Measurements from ENCODE around the gene DNAH11. TPM values are rescaled to one million over a fixed set of nuclear protein-coding genes. Genes with fewer than 3 reads are reported as not detected.

DNAH11 gene
- total and polyA plus RNA-seq, 2 of the 4 experiments (the other 2 are of a cell fraction) = not detected

GRCh38 chr7:21887779-21888178 lies 344.9 kb downstream of the DNAH11 start:
- Histone ChIP-seq H2BK5ac (ENCODE audit: low read depth, low read length, poor library complexity, severe bottlenecking) (no peak overlapping the region), H2AFZ (replicated peaks; ENCODE audit: low read length, poor library complexity) (no peak overlapping the region), H3K4me1 (ENCODE audit: control insufficient read depth, insufficient read depth, low read length) (no peaks in the 10 kb centered on the region), H3K4me3 (ENCODE audit: insufficient read depth, low read depth, low read length) (no peak overlapping the region), H2BK15ac (ENCODE audit: low read depth, low read length) (no peak overlapping the region), H3K9me1 (ENCODE audit: insufficient read depth, low read length) (no peaks in the 10 kb centered on the region), H2AK5ac (ENCODE audit: low read depth, low read length) (no peak overlapping the region), H3K4ac (ENCODE audit: low read depth, low read length) (no peak overlapping the region), H4K91ac (ENCODE audit: insufficient read depth, low read depth, low read length) (no peak overlapping the region), H3K9ac (ENCODE audit: low read depth, low read length) (no peak overlapping the region), H2BK20ac (ENCODE audit: low read depth, low read length) (no peak overlapping the region), H2AK9ac (replicated peaks; ENCODE audit: low read depth, low read length, poor library complexity) (no peak overlapping the region), H3K23ac (ENCODE audit: low read depth, low read length) (no peak overlapping the region), H4K8ac (ENCODE audit: low read depth in 2 of 2, low read length in 2 of 2) (no peak overlapping the region), H3K27me3 (ENCODE audit: control insufficient read depth, insufficient read depth, low read length) (no peaks in the 10 kb centered on the region), H3K9me3 (ENCODE audit: control insufficient read depth, insufficient read depth, low read length) (no peaks in the 10 kb centered on the region), H3K56ac (ENCODE audit: extremely low read depth, insufficient read depth, low read length) (no peak overlapping the region), H3K27ac (ENCODE audit: insufficient read depth, low read length) (no peak overlapping the region), H4K5ac (ENCODE audit: low read depth, low read length) (no peak overlapping the region), H3K18ac (ENCODE audit: low read depth, low read length) (no peak overlapping the region), H3K36me3 (ENCODE audit: control insufficient read depth, insufficient read depth, low read length) (no peaks in the 10 kb centered on the region), H3K14ac (replicated peaks; ENCODE audit: low read depth, low read length) (no peak overlapping the region), H4K20me1 (ENCODE audit: insufficient read depth, low read length) (no peaks in the 10 kb centered on the region), H2BK120ac (ENCODE audit: low read depth, low read length) (no peak overlapping the region), H3K4me2 (ENCODE audit: low read depth, low read length) (no peak overlapping the region), H3K79me1 (ENCODE audit: low read depth in 1 of 2, low read length in 2 of 2) (no peaks in the 10 kb centered on the region)
- ChIA-PET CTCF (interaction anchor here (0.6 kb wide), 1 partner anchor 464 kb away, joined by 3 read pairs; no protein-coding TSS in a partner anchor), POLR2A (ENCODE audit: unreplicated experiment) (no interaction called here)
- intact Hi-C loops (cut with micrococcal nuclease) (no loop called here), in situ Hi-C loops (cut with MboI; ENCODE audit: low sequenced_read_pairs) (no loop called here), dilution Hi-C loops (cut with HindIII; ENCODE audit: low sequenced_read_pairs, unreplicated experiment) (no loop called here)
- no peak for DNase-seq
- BruUV-seq (replicated peaks) = no TSS peak
- no peak for ATAC-seq (ENCODE audit: low read depth)
- WGBS, 2 experiments (ENCODE audit: extremely low coverage in 2 of 2, insufficient read length in 1 of 2) = no CpG with 5 or more reads among the region's 4 CpGs
- TF ChIP-seq CTCF (conservative IDR thresholded peaks at IDR 0.05; ENCODE audit: low read depth, low read length) = no peak
- TF ChIP-seq MXI1 (IDR thresholded peaks at IDR 0.05; ENCODE audit: borderline replicate concordance, low read depth, low read length) = no peak
- no peak for TF ChIP-seq POLR2A (IDR thresholded peaks at IDR 0.05; ENCODE audit: low read depth, low read length)
- TF ChIP-seq RCOR1 (IDR thresholded peaks at IDR 0.05; ENCODE audit: insufficient replicate concordance, low read length) = no peak
- no peak for TF ChIP-seq MAZ (IDR thresholded peaks at IDR 0.05; ENCODE audit: borderline replicate concordance, low read depth, low read length)
- no peak for TF ChIP-seq RFX5 (IDR thresholded peaks at IDR 0.05; ENCODE audit: low read depth, low read length)

Measured in IMR-90 (cell line).